ENCODE measurements around the gene FARP2. TPM values are rescaled to one million over a fixed set of nuclear protein-coding genes. Genes with fewer than 3 reads are reported as not detected.
A peak's percentile ranks its signal among the peaks of the same experiment; 100 is the strongest.

Gene FARP2
- total and polyA plus RNA-seq, 2 of the 13 experiments (the other 11 are each of a cell fraction or from before 2014, with no cell fraction given) = 28.0 to 45.4 TPM

DNA sequence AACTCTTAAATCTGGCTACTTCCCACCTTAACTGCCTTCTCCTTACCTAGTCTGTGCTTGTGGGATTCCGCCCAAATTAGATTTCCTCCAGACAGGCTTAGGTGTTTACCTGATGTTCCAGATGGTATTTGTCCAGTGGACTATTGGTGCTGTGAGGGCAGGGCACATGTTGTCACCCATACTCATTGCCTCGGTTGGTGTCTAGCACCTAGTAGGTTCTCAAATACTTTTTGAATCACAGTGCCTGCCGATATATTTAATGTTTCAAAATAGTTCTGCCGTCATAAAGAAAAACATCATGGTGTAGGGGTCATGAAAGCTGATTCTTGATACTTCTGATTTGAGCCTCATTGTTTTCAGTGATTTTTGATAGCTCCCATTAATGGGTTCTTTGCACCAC, 39.3 kb upstream of the FARP2 start (continued):
- TF ChIP-seq ZNF407 (CRISPR knock-in tag; IDR thresholded peaks at IDR 0.05; ENCODE audit: not compliant biosample characterization) (no peak), ZNF724P (CRISPR knock-in tag; IDR thresholded peaks at IDR 0.05; ENCODE audit: borderline replicate concordance) (no peak), ZNF451 (CRISPR knock-in tag; IDR thresholded peaks at IDR 0.05) (no peak), CBX5 (CRISPR knock-in tag; IDR thresholded peaks at IDR 0.05; ENCODE audit: borderline replicate concordance) (no peak), TEAD2 (CRISPR knock-in tag; IDR thresholded peaks at IDR 0.05) (no peak), HMG20A (CRISPR knock-in tag; IDR thresholded peaks at IDR 0.05; ENCODE audit: borderline replicate concordance) (no peak), ZIK1 (CRISPR knock-in tag; IDR thresholded peaks at IDR 0.05; ENCODE audit: borderline replicate concordance, low read depth) (no peak), TBP (CRISPR knock-in tag; IDR thresholded peaks at IDR 0.05) (no peak), ZC3H13 (CRISPR knock-in tag; IDR thresholded peaks at IDR 0.05) (no peak), ZNF296 (CRISPR knock-in tag; conservative IDR thresholded peaks at IDR 0.05) (no peak), NR2F6 (IDR thresholded peaks at IDR 0.05) (no peak), NR2F6 (CRISPR knock-in tag; IDR thresholded peaks at IDR 0.05) (no peak), MAFF (IDR thresholded peaks at IDR 0.05; ENCODE audit: low read depth, low read length) (no peak), SRSF1 (optimal IDR thresholded peaks at IDR 0.05; ENCODE audit: low read depth, low read length) (no peak), GATAD1 (CRISPR knock-in tag; IDR thresholded peaks at IDR 0.05) (no peak), ZNF17 (CRISPR knock-in tag; IDR thresholded peaks at IDR 0.05) (no peak), BRD4 (CRISPR knock-in tag; IDR thresholded peaks at IDR 0.05) (no peak), SAP130 (CRISPR knock-in tag; IDR thresholded peaks at IDR 0.05; ENCODE audit: low read depth) (peak; percentile 35; the same call in 1 of the 2 replicates), FOXA3 (CRISPR knock-in tag; IDR thresholded peaks at IDR 0.05) (peak; percentile 23; the same call in 1 of the 2 replicates), SRY (CRISPR knock-in tag; IDR thresholded peaks at IDR 0.05) (no peak)
- TF ChIP-seq, protein P1, sequence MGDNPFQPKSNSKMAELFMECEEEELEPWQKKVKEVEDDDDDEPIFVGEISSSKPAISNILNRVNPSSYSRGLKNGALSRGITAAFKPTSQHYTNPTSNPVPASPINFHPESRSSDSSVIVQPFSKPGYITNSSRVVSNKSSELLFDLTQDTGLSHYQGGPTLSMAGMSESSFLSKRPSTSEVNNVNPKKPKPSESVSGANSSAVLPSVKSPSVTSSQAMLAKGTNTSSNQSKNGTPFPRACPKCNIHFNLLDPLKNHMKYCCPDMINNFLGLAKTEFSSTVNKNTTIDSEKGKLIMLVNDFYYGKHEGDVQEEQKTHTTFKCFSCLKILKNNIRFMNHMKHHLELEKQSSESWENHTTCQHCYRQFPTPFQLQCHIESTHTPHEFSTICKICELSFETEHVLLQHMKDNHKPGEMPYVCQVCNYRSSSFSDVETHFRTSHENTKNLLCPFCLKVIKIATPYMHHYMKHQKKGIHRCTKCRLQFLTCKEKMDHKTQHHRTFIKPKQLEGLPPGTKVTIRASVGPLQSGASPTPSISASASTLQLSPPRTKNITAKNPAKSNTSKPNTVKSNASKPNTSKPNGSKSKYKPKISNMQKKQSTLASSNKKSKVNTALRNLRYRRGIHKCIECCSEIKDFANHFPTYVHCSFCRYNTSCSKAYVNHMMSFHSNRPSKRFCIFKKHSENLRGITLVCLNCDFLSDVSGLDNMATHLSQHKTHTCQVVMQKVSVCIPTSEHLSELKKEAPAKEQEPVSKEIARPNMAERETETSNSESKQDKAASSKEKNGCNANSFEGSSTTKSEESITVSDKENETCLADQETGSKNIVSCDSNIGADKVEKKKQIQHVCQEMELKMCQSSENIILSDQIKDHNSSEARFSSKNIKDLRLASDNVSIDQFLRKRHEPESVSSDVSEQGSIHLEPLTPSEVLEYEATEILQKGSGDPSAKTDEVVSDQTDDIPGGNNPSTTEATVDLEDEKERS (CRISPR knock-in tag; IDR thresholded peaks at IDR 0.05) = no peak

Measured in HepG2 (cell line).